Cardiac fibroblast (primary cell): Measurements from ENCODE around the gene CNTN5.

ENCODE experiments used
- DNase-seq, 2 donors: peaks; one replicate each; pipeline versions ENCODE4 v3.0.0 to v3.0.0-alpha.2; 2010; ENCODE audit warnings: low read depth in 2 of 2
- H3K4me3 ChIP-seq, 2 donors: replicated peaks in 1 of 2; 1 replicate in 1 of 2; 2 replicates in 1 of 2; pipeline ENCODE4 v1.5.1; 2011; ENCODE audit warnings: low read depth in 2 of 2, low read length in 2 of 2, mild to moderate bottlenecking in 2 of 2, moderate library complexity in 1 of 2
- CTCF ChIP-seq: IDR thresholded peaks from one replicate; pipeline ENCODE4 v1.5.1; 2011; ENCODE audit warnings: low read depth, mild to moderate bottlenecking, low read length, inconsistent platforms

The CNTN5 gene

GRCh38 chr11:99531468-99531867, 510.7 kb downstream of the CNTN5 start:
- no peak overlapping the region for H3K4me3 ChIP-seq
- DNase-seq = no peak
- no peak for TF ChIP-seq CTCF

- no peak overlapping the region for H3K4me3 ChIP-seq
- no peak for TF ChIP-seq CTCF
- peak; percentile 37 to 63 for DNase-seq
Measured at GRCh38 chr11:99534812-99535211, 514.1 kb downstream of the CNTN5 start.

- H3K4me3 ChIP-seq = no peak overlapping the region
- no peak for DNase-seq
- no peak for TF ChIP-seq CTCF
Measured at GRCh38 chr11:99535406-99535805, 514.7 kb downstream of the CNTN5 start.

GRCh38 chr11:99535819-99536218, 515.1 kb downstream of the CNTN5 start:
- no peak for TF ChIP-seq CTCF
- no peak overlapping the region for H3K4me3 ChIP-seq
- no peak for DNase-seq

- TF ChIP-seq CTCF = no peak
- no peak for DNase-seq
- no peak overlapping the region for H3K4me3 ChIP-seq
Measured at GRCh38 chr11:99537681-99538080, 516.9 kb downstream of the CNTN5 start.

GRCh38 chr11:99545616-99546015, 524.9 kb downstream of the CNTN5 start:
- DNase-seq = no peak
- H3K4me3 ChIP-seq = no peak overlapping the region
- no peak for TF ChIP-seq CTCF

GRCh38 chr11:99548264-99548663, 527.5 kb downstream of the CNTN5 start:
- peak; percentile 22 to 28 for DNase-seq
- TF ChIP-seq CTCF = no peak

More at GRCh38 chr11:99548264-99548663, 527.5 kb downstream of the CNTN5 start:
- H3K4me3 ChIP-seq = no peak overlapping the region
